Natural killer cell (primary cell): ENCODE results near the gene MCF2L. TPM values are rescaled to one million over a fixed set of nuclear protein-coding genes. Genes with fewer than 3 reads are reported as not detected.

Experiments used
- ATAC-seq, 3 donors: fragments of 150-1000 bp in 2 of 3; fragments of 200-7000 bp in 1 of 3; cut with Tn5 transposase; 1 replicate in 1 of 3; 2 replicates in 2 of 3; pipeline ENCODE4 v1.10.0; 2021; ENCODE audit warnings: mild to moderate bottlenecking in 2 of 3, moderate library complexity in 2 of 3
- DNase-seq, 2 donors: peaks; one replicate each; pipeline versions ENCODE4 v3.0.0 to v3.0.0-alpha.2; 2013 to 2021; ENCODE audit warnings: mixed read lengths in 1 of 2
- H3K27ac ChIP-seq: one replicate; pipeline ENCODE4 v1.5.1; 2013; ENCODE audit warnings: mild to moderate bottlenecking, low read length
- H3K27me3 ChIP-seq: one replicate; pipeline ENCODE4 v1.6.1; 2013; ENCODE audit warnings: low read length; ENCODE audit not compliant: control insufficient read depth, insufficient read depth
- H3K36me3 ChIP-seq: one replicate; pipeline ENCODE4 v1.6.1; 2013; ENCODE audit warnings: low read length; ENCODE audit not compliant: control insufficient read depth, insufficient read depth
- H3K4me1 ChIP-seq: one replicate; pipeline ENCODE4 v1.6.1; 2013; ENCODE audit warnings: low read length; ENCODE audit not compliant: control insufficient read depth, insufficient read depth
- H3K4me3 ChIP-seq: one replicate; pipeline ENCODE4 v1.5.1; 2013; ENCODE audit warnings: low read length
- H3K9me3 ChIP-seq: one replicate; pipeline ENCODE4 v1.6.1; 2013; ENCODE audit warnings: low read length; ENCODE audit not compliant: control insufficient read depth, insufficient read depth
- H3K27ac Mint-ChIP-seq, 2 donors: one replicate each; pipeline ENCODE4 v1.8.0; 2022; ENCODE audit warnings: mild to moderate bottlenecking in 2 of 2, mixed read lengths in 2 of 2, moderate library complexity in 1 of 2
- H3K27me3 Mint-ChIP-seq, 2 donors: one replicate each; pipeline ENCODE4 v1.8.0; 2022; ENCODE audit warnings: low read depth in 2 of 2, mixed read lengths in 2 of 2
- H3K36me3 Mint-ChIP-seq: one replicate; pipeline ENCODE4 v1.8.0; 2022; ENCODE audit warnings: mixed read lengths
- H3K4me1 Mint-ChIP-seq, 2 donors: one replicate each; pipeline ENCODE4 v1.8.0; 2022; ENCODE audit warnings: mixed read lengths in 2 of 2
- H3K4me3 Mint-ChIP-seq: one replicate; pipeline ENCODE4 v1.8.0; 2022; ENCODE audit warnings: mild to moderate bottlenecking, moderate library complexity, mixed read lengths
- H3K9me3 Mint-ChIP-seq, 2 donors: one replicate each; pipeline ENCODE4 v1.8.0; 2022; ENCODE audit warnings: mixed read lengths in 2 of 2
- WGBS: methylation state at CpG from one replicate; pipeline ENCODE4 v1.1.7; 2013; ENCODE audit warnings: missing lambda C conversion rate; ENCODE audit not compliant: insufficient coverage; 5-methylcytosine and 5-hydroxymethylcytosine counted together
- intact Hi-C: fragments of 100-400 bp; cut with micrococcal nuclease; formaldehyde crosslinking; loops from one replicate; pipeline ENCODE4 v1.14.2; 2022
- total RNA-seq, 4 donors: library from RNA; stranded (reverse); fragments of 120-200 nt in 1 of 4; gene quantifications; one replicate each; pipeline versions ENCODE4 v1.2.3 to v1.2.4, GENCODE V29; 2013 to 2022
- TF ChIP-seq, protein P1 (sequence below): fragments of 200-600 bp; IDR thresholded peaks from one replicate; pipeline ENCODE4 v1.8.0; 2022; ENCODE audit warnings: antibody characterized with exemption

The MCF2L gene
- total RNA-seq, 3 donors from 2014 or later (not counting 1 experiment from before 2014, with no cell fraction given): 1.7 to 3.0 (median 3.0) TPM

DNA sequence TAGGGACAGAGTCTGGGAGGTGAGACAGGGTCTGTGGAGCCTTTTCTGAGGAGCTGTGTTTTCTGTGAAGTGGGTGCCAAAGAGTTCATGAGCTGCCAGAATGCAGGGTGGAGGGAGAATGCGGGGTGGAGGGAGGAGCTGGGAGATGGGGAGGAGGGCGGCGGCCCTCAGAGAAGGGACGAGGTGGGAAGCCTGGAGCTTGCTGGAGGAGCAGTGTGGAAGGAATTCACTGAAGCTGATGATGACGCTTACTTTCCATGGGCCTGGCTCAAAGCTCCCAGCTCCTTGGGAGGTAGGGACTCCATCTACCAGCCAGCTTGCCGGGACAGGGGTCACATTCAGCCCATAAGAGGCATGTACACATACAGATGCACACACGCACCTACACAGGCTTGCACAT, 62.5 kb downstream of the MCF2L start:
- TF ChIP-seq, protein P1, sequence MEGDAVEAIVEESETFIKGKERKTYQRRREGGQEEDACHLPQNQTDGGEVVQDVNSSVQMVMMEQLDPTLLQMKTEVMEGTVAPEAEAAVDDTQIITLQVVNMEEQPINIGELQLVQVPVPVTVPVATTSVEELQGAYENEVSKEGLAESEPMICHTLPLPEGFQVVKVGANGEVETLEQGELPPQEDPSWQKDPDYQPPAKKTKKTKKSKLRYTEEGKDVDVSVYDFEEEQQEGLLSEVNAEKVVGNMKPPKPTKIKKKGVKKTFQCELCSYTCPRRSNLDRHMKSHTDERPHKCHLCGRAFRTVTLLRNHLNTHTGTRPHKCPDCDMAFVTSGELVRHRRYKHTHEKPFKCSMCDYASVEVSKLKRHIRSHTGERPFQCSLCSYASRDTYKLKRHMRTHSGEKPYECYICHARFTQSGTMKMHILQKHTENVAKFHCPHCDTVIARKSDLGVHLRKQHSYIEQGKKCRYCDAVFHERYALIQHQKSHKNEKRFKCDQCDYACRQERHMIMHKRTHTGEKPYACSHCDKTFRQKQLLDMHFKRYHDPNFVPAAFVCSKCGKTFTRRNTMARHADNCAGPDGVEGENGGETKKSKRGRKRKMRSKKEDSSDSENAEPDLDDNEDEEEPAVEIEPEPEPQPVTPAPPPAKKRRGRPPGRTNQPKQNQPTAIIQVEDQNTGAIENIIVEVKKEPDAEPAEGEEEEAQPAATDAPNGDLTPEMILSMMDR: no peak
- H3K27ac Mint-ChIP-seq: no peak overlapping the region
- H3K36me3 Mint-ChIP-seq: no peaks in the 10 kb centered on the region
- H3K4me3 Mint-ChIP-seq: no peak overlapping the region
- H3K9me3 Mint-ChIP-seq: no peaks in the 10 kb centered on the region
- H3K27me3 Mint-ChIP-seq: peaks cover 0 to 3% of the 10 kb centered on the region in 2 donors
- no peak for ATAC-seq
- WGBS: 91% methylated on average over 7 of the region's 7 CpGs
- intact Hi-C loops: no loop called here
- H3K4me3 ChIP-seq: no peak overlapping the region
- peaks cover 4% of the 10 kb centered on the region in 2 donors for H3K4me1 Mint-ChIP-seq
- no peaks in the 10 kb centered on the region for H3K9me3 ChIP-seq
- H3K4me1 ChIP-seq: no peaks in the 10 kb centered on the region
- no peaks in the 10 kb centered on the region for H3K36me3 ChIP-seq
- no peaks in the 10 kb centered on the region for H3K27me3 ChIP-seq
- no peak for DNase-seq
- H3K27ac ChIP-seq: no peak overlapping the region

DNA sequence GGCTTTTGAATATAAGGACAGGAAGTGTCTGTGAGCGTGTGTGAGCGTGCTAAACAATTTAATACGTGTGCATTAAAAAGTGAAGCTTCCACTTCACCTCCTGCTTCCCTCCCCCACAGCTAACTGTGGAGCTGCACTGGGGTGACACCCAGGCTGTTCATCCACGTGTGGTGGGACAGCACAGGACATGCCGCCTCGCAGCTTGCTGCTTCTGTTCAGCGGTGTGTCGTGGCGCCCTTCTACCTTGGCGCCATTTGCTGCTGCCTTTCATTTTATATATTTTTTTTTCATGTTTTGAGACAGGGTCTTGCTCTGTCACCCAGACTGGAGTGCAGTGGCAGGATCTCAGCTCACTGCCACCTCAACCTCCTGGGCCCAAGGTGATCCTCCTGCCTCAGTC, 63.3 kb downstream of the MCF2L start:
- H3K36me3 Mint-ChIP-seq: no peaks in the 10 kb centered on the region
- intact Hi-C loops: no loop called here
- H3K4me3 ChIP-seq: no peak overlapping the region
- no peaks in the 10 kb centered on the region for H3K4me1 ChIP-seq
- DNase-seq (no peak), ATAC-seq (no peak)
- no peaks in the 10 kb centered on the region for H3K27me3 ChIP-seq
- no peaks in the 10 kb centered on the region for H3K9me3 Mint-ChIP-seq
- no peak overlapping the region for H3K4me3 Mint-ChIP-seq
- TF ChIP-seq, protein P1: no peak
- no peak overlapping the region for H3K27ac ChIP-seq
- no peaks in the 10 kb centered on the region for H3K9me3 ChIP-seq
- H3K27ac Mint-ChIP-seq: no peak overlapping the region
- no peaks in the 10 kb centered on the region for H3K36me3 ChIP-seq
- peaks cover 5 to 7% of the 10 kb centered on the region in 2 donors for H3K27me3 Mint-ChIP-seq
- H3K4me1 Mint-ChIP-seq: peaks cover 0 to 4% of the 10 kb centered on the region in 2 donors
- 89% methylated on average over 10 of the region's 10 CpGs for WGBS

DNA sequence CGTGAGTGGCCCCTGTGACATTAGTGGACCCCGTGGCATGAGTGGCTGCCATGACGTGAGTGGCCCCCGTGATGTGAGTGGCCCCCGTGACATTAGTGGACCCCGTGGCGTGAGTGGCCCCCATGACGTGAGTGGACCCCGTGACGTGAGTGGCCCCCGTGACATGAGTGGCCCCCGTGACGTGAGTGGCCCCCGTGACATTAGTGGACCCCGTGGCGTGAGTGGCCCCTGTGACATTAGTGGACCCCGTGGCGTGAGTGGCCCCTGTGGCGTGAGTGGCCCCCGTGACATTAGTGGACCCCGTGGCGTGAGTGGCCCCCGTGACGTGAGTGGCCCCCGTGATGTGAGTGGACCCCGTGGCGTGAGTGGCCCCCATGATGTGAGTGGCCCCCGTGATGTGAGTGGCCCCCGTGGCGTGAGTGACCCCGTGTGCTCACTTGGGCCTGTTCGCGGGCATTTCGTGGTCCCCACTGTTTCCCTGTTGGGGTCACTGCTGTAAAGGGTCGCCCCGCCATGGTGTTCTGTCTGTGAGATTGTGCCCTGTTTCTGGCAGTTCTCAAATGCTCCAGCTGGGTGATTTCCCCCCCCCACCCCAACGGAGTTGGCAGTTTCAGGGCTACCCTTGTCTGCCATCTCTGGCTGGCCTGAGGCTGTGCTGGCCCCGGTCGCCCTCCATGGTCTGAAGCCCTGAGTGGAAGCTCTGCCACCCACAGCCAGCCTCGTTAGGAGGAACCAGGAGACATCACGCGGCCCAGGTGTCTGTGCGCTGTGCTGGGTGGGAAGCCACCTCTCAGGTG, 64.2 kb downstream of the MCF2L start:
- WGBS: 91% methylated on average over 43 of the region's 43 CpGs

More for the DNA sequence above, 64.2 kb downstream of the MCF2L start:
- Histone ChIP-seq H3K4me1 (no peaks in the 10 kb centered on the region), H3K27ac (no peak overlapping the region), H3K27me3 (no peaks in the 10 kb centered on the region), H3K4me3 (no peak overlapping the region), H3K9me3 (no peaks in the 10 kb centered on the region), H3K36me3 (no peaks in the 10 kb centered on the region)
- Mint-ChIP-seq H3K27ac (no peak overlapping the region), H3K4me3 (no peak overlapping the region), H3K4me1 (peaks cover 0 to 4% of the 10 kb centered on the region in 2 donors), H3K9me3 (no peaks in the 10 kb centered on the region), H3K36me3 (no peaks in the 10 kb centered on the region), H3K27me3 (peaks cover 5 to 14% of the 10 kb centered on the region in 2 donors)
- no peak for ATAC-seq
- TF ChIP-seq, protein P1: no peak
- intact Hi-C loops: no loop called here
- DNase-seq: no peak
